IPS-11a (cell line): Measurements from ENCODE around the gene RASSF4.

Experiments
- H3K4me3 ChIP-seq: one replicate; pipeline ENCODE4 v1.5.1; 2013; ENCODE audit warnings: low read depth, low read length, control low read depth

Gene RASSF4

DNA sequence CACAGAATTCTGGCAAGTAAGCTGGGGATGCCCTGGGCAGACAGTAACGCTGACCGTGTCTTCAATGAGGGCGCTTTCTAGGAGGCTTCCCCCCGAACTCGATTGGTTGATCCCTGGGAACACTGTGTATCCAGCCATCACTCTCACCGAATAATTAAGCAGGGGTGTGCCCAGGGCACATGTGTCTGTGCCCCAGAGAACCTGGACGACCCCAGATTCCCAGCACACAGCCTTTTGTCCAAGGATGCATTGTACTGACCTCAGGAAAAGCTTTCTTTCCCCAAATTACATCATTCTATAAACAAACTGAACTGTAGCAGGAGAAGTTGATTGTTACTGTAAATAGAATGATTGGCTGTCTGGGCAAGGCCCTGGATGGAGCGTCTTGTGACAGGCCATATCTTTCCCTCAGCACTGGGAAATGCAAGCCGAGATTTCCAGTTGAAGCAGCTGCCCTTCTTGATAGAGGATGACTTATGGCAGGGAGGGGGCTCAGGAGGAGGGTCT, 25.6 kb downstream of the RASSF4 start:
- H3K4me3 ChIP-seq, result no peak overlapping the region

- no peak overlapping the region for H3K4me3 ChIP-seq
Observed at GRCh38 chr10:44986179-44986578, 26.6 kb downstream of the RASSF4 start.

DNA sequence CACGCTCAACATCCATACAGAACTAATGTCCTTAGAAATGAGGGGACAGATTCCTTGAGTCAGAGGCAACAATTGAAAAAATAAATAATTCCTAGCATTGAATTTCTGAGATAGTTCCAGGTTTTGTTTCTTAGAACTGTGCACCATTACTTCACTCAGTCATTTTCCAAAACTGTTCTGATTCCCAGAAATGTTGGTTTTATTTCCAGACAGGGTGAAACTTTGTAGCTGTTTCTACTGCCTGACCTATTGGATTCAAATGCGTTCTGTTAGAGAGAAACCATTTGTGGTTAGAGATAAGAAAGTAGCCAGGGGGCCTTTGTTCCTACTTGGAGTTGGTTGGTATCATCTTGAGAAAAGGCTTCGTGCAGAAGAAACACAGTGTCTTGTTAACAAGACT, 27.1 kb downstream of the RASSF4 start:
- no peak overlapping the region for H3K4me3 ChIP-seq

- H3K4me3 ChIP-seq, result no peak overlapping the region
Observed at GRCh38 chr10:44988957-44989585, 29.5 kb downstream of the RASSF4 start.

DNA sequence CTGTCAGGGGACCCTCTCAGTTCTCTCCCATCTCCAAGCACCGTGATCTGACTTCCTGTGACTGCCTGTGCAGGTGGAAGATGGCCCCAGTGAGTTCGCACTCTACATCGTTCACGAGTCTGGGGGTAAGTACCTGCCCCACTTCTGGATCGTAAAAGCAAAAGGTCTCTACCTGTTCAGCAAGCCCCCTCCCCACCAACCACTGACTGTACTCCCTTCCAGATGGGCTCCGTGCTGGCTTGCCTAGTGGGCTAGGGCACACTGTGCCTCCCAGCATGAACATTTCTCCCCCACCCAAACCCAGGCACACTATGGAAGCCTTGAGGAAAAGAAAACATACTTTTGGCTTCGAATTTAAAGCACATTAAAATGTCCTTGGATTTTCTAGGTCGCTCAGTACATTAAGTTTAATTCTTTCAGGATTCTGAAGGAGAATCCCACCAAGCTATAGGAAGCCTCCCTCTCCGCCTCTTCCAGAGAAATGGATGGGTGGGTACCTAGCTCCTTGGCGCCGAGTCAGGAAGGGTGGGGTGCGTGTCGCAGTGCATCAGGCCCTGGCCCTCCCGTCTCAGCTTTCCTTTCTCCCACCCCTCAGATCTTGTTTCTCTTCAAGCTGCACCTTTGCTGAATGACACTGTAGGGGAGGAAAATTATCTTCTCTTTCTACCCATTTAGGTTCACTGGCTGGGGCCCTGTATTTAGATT, 30.1 kb downstream of the RASSF4 start:
- no peak overlapping the region for H3K4me3 ChIP-seq

GRCh38 chr10:44990302-44990655, 30.7 kb downstream of the RASSF4 start:
- H3K4me3 ChIP-seq, result no peak overlapping the region

DNA sequence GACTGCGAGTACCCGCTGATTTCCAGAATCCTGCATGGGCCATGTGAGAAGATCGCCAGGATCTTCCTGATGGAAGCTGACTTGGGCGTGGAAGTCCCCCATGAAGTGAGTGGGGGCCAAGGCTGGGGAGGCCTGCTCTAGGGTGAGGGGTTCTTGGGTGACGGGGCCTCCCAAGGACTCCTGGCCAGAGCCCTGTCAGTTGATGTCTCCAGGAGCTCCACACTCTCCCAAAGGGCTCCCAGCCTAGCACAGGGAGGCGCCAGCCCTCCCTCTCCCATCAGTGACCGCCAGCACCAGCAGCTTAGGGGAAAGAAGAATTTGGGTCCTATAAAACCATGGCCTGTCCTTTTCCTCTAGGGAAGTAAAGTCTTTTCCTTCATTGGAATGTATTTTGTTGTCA, 31.4 kb downstream of the RASSF4 start:
- no peak overlapping the region for H3K4me3 ChIP-seq

DNA sequence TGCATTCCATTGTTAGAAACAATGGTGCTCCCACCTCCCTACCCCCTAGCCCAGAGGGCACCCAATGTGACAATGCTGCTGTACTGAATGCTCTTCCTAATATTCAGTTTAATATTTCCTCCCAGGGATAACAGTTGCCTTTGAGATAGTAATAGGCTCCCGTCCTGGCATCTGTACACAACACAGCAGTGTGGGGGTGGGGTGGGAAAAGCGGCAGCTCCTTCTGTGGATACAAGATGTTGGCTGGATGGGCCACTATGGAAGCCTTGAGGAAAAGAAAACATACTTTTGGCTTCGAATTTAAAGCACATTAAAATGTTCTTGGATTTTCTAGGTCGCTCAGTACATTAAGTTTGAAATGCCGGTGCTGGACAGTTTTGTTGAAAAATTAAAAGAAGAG, 32.0 kb downstream of the RASSF4 start:
- H3K4me3 ChIP-seq, result no peak overlapping the region

DNA sequence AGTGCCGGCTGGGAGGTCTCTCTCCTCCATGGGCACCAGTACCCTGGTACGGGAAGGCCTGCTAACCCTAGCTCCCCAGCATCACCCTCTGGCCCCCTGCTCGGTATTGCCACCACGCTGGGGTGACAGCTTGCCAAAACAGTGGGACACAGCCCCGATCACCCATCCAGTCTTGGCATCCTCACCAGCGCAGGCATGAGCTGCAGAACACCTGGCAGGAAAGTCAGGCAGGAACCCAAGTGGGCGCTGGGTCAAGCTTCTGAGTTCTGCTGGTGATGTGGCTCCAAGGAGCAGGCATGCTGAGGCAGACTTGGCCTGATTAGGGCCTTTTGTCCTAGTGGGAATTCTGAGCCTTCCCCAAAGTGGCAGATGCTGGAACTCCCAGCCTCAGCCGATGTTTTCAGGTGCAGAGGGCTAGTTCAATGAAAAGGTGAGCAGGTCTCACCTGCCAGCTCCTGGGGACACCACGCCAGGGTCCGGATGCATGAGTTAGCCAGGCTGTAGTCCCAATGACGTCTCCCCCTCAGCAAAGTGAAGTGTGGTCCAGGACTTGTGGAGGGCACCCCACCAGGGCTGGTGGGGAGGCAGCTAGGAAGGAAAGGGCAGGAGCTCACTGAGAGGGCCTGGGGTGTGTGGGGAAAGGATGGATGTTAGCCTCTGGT, 32.6 kb downstream of the RASSF4 start:
- H3K4me3 ChIP-seq, result no peak overlapping the region

DNA sequence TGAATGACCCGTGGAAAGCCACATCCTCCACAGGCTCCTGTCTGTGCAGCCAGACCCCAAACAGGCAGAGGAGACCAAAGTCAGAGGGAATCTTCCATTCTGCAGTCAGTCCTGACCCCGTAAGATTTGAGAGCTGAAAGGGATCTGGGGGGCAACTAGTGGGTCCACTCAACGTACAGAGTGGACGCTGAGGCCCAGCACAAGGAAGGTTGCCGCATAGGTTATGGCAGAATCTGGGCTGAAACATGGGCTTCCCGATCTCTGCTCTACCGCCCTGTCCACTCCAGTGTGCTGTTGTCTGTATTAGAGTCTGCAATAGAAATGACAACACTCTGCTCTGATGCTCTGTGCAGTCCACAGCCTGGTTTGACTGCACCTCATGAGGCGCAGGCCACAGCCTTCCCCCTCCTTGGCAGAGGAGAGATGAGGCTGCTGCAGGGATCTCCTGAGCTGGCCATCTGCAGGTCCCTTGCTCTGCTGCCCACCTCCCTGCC, 33.2 kb downstream of the RASSF4 start:
- no peak overlapping the region for H3K4me3 ChIP-seq

DNA sequence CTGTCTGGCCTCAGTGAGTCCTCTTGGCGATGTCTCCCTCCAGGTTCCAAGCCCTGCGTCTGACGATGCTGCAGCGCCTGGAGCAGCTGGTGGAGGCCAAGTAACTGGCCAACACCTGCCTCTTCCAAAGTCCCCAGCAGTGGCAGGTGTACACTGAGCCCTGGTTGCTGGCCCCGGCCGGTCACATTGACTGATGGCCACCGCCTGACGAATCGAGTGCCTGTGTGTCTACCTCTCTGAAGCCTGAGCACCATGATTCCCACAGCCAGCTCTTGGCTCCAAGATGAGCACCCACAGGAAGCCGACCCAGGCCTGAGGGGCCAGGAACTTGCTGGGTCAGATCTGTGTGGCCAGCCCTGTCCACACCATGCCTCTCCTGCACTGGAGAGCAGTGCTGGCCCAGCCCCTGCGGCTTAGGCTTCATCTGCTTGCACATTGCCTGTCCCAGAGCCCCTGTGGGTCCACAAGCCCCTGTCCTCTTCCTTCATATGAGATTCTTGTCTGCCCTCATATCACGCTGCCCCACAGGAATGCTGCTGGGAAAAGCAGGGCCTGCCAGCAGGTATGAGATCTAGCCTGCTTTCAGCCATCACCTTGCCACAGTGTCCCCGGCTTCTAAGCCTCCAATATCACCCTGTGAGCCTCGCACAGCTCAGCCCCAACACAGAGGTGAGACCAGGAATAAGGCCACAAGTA, 33.8 kb downstream of the RASSF4 start:
- H3K4me3 ChIP-seq, result no peak overlapping the region

- no peak overlapping the region for H3K4me3 ChIP-seq
Observed at GRCh38 chr10:44993922-44994751, 34.5 kb downstream of the RASSF4 start.

DNA sequence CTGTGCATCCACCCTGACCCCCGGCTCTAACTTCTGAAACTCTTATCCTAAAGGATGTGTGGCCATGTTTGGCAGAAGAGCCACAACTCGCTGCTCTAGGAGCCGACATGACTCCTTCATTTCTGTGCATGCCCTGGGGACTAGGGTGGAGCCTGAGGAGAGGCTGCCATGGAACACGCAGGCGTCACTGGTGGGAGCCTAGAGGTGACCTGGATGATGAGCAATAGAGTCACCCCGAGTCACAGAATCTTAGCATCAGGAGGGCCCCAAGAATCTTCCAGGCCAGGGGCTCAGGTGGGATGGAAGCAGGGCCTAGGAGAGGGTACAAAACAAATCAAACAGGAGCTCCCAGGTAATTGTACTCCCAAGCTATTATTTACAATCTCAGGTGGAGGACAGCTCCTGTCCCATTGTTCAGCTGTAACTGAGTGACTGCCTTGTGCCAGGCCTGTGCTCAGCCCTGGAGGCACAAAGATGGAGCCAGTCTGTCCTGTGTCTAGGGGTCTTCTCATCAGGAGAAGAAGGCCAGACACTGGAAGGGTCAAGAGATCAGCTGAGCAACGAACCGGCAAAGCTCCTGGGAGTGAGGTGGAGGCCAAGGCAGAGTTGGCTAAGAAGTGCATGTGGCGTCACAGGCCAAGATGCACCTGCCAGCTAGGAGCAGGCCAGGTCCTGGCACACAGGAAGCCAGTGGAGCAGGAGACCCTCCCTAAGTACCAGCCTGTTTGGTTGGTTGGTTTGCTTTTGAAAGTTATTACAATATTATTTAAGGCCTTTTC, 35.3 kb downstream of the RASSF4 start:
- no peak overlapping the region for H3K4me3 ChIP-seq

DNA sequence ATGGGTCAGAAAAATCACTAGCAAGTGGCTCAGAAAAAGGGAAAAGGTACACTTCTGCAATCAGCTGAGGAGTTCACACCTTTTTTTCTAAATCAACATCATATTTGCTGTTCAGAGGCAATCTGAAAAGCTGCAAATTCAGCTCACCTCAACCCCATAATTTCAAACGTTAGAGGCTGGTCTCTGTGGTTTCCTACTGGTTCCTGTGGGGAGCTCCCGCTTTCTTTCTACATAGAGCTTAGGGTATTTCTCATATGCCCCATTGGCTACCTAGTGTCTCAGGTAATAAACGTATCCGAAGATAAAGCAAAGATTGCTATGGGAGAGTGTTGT, 35.9 kb downstream of the RASSF4 start:
- H3K4me3 ChIP-seq, result no peak overlapping the region

DNA sequence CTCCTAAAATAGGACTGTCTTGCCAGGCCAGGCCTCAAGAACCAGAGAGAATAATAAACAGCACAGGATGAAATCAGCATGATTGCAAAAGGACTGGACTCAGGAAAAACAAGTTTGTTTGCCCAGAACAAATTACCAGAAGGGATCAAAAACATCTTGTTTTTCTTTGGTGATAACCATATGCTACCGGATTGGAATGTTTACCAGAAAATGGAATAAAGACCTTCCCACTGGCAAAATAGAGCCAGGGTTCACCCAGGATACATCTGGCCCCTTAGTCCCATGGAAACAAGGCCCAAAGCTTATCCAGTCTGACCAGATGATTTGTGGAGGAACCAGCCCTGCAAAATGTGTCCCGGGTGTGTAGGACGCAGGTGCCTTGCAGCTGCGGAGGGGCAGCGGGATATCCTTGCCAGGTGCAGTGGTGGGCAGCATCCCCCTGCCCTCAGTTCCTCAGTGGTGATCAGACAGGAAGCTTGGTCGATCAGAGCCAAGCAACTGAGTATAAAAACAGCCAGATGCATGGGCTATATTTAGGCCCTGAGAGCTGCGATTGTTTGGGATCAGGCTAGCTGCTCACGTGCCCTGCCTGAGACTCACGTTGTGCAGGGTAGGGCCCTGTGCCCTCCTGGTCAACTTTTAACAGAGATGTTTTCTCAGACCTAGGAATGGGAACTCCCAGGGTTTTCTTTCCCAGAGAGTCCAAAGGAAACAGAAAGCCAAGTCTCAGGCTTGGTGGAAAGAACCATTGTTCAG, 36.5 kb downstream of the RASSF4 start:
- H3K4me3 ChIP-seq, result no peak overlapping the region

- no peak overlapping the region for H3K4me3 ChIP-seq
Observed at GRCh38 chr10:44997105-44997748, 37.6 kb downstream of the RASSF4 start.

- H3K4me3 ChIP-seq, result no peak overlapping the region
Observed at GRCh38 chr10:44998146-44998631, 38.6 kb downstream of the RASSF4 start.

DNA sequence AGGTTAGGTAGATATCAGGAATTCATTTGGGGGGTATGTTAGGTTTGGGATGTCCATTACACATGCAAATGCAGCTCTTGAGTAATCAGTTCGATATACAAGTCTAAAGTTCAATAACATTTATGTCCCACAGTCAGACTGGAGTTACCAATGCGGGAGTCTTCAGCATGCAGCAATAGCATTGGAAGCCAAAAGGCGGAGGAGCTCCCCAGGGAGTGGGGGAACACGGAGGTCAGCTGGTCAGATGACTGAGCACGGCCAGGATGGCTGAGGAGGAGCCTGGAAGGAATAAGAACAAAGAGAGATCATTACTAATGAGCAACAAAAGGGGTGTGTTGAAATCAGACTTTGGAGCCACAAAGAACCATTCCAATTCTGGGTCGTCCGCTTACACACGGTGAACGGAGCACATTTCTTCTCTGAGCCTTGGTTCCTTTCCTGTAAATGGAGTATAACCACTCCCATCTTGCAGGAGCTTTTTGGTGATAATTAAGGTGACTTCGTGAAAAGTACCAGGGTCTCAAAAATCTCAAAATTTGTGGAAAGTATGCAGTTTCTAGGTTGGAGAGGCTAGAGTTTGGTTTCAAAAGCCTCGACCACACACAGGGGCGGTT, 40.6 kb downstream of the RASSF4 start:
- H3K4me3 ChIP-seq, result no peak overlapping the region
